AG04449 (cell line): ENCODE results near the gene FBXL5.

Experiments
- CTCF ChIA-PET: fragments of 350-600 bp; formaldehyde crosslinking; extraction: SDS; loops from one replicate; lab custom pipeline; 2021; ENCODE audit warnings: antibody characterized with exemption; lab: Yijun Ruan, JAX
- POLR2A ChIA-PET: fragments of 400-600, 350-600 bp; formaldehyde crosslinking; extraction: SDS; loops from one replicate; lab custom pipeline; 2020; ENCODE audit warnings: antibody characterized with exemption, inconsistent platforms; lab: Yijun Ruan, JAX
- DNase-seq: peaks from one replicate; pipeline ENCODE4 v3.0.0-alpha.2; 2010; ENCODE audit warnings: low read depth, low spot score
- H3K4me3 ChIP-seq: 2 replicates; pipeline ENCODE4 v1.5.1; 2011; ENCODE audit warnings: low read depth, mild to moderate bottlenecking, control low read depth, low read length
- TF ChIP-seq, protein P1 (sequence below): IDR thresholded peaks from one replicate; pipeline ENCODE4 v1.5.1; 2011; ENCODE audit warnings: mild to moderate bottlenecking, moderate library complexity, low read length, control low read depth, inconsistent platforms; ENCODE audit not compliant: insufficient read depth; ENCODE audit errors: missing control alignments

The FBXL5 gene

GRCh38 chr4:15562114-15562513 is 93.0 kb downstream of the FBXL5 start:
- TF ChIP-seq, protein P1, sequence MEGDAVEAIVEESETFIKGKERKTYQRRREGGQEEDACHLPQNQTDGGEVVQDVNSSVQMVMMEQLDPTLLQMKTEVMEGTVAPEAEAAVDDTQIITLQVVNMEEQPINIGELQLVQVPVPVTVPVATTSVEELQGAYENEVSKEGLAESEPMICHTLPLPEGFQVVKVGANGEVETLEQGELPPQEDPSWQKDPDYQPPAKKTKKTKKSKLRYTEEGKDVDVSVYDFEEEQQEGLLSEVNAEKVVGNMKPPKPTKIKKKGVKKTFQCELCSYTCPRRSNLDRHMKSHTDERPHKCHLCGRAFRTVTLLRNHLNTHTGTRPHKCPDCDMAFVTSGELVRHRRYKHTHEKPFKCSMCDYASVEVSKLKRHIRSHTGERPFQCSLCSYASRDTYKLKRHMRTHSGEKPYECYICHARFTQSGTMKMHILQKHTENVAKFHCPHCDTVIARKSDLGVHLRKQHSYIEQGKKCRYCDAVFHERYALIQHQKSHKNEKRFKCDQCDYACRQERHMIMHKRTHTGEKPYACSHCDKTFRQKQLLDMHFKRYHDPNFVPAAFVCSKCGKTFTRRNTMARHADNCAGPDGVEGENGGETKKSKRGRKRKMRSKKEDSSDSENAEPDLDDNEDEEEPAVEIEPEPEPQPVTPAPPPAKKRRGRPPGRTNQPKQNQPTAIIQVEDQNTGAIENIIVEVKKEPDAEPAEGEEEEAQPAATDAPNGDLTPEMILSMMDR = no peak
- ChIA-PET CTCF (no interaction called here), POLR2A (no interaction called here)
- no peak overlapping the region for H3K4me3 ChIP-seq
- no peak for DNase-seq

DNA sequence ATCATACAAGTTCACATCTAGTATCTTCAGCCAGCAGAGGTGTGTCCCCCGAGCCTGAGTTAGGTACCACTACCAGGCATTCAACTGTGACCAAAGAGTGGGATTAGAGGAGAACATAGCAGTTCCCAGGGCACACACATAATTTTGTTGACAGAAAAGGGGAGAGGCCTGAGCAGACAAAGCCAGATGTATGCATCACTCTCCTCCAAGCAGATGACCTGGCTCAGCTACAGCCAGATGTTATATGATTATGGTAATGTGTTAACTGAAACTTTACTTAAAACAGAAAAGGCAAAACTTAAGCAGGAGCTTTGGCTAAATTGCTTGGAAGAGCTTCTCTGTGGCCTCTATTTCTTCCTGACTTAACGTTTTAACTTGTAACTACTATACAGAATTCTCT is 96.6 kb downstream of the FBXL5 start:
- no peak for DNase-seq
- TF ChIP-seq, protein P1 = no peak
- H3K4me3 ChIP-seq = no peak overlapping the region
- ChIA-PET CTCF (no interaction called here), POLR2A (no interaction called here)

DNA sequence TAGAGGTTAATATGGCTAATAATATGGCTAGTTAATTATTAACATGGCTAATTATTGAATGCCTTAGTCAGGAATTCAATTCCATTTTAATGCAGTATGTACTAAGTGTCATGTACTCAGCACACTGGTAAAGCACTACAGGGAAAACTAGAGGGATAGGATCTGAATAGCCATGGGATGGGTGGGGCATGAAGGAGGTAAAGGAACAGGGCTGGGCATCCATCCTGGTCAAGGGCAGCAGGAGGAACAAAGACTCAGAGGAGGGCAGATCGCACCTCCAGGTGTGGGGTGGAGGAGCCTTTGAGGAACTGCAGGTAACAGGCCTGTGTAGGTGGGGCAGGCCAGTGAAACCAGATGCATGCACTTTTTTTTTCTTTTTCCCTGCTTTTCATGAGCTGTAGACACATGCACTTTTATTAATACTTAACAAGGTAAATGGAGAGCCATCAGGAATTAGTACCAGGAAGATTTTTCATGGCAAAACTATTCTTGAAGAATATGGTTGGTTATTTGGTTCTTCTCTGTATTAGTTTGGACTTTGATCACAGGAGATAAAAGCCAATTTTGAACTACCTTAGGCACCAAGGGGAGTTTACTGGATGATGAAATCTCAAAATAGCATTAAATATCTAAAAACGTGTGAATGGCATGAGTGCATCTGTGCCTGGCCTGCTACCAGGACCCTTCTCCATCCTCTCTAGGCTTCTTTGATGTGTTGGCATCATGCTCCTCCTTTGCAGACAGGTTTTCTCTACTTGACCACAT is 97.2 kb downstream of the FBXL5 start:
- DNase-seq = no peak
- TF ChIP-seq, protein P1 = no peak
- ChIA-PET POLR2A (no interaction called here), CTCF (no interaction called here)
- H3K4me3 ChIP-seq = no peak overlapping the region

DNA sequence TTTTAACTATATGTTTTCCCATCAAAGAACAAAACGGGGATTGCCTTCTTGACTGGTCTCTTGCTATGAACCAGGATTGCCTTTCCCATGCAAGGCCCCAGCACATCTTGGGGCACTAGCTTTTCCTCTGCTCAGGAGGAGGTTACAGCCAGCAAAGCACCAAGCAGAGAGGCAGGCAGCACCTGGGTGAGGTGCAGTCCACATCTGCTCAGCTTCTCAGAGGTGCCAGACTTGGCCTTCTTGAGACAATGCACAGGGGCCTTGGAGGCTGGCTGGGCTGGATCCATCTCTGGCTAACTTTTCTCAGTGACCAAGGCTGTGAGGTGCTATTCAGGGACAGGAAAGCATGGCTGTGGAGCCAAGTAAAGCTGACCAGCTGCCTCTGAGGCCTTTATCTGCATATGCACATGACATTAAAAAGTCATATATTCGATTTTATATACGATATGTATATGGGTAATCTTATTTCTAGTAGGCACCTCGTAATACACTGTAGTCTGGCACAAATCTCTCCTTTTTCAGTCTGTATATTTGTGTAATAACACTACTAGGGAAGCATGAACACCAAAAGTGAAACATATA is 98.6 kb downstream of the FBXL5 start:
- CTCF ChIA-PET = no interaction called here
- TF ChIP-seq, protein P1 = no peak
- DNase-seq = no peak
- POLR2A ChIA-PET = no interaction called here
- no peak overlapping the region for H3K4me3 ChIP-seq
